ENCODE data around the gene GOLGA6L10. TPM values are rescaled to one million over a fixed set of nuclear protein-coding genes. Genes with fewer than 3 reads are reported as not detected.
"Not testable (repeated sequence)": the region's sequence is repeated elsewhere in the genome, so short reads cannot be mapped to it uniquely, and the experiment has no call there.

Gene GOLGA6L10
- total RNA-seq, 1 donor, result 1.4 TPM

- no peaks in the 10 kb centered on the region for H3K4me1 ChIP-seq (ENCODE audit: insufficient read depth, low read length)
- no peaks in the 10 kb centered on the region for H3K27me3 ChIP-seq (ENCODE audit: insufficient read depth, low read length)
- no peak overlapping the region for H3K4me3 ChIP-seq (ENCODE audit: low read length)
- H3K9me3 ChIP-seq (ENCODE audit: low read depth, low read length), result no peaks in the 10 kb centered on the region
These were observed 33.6 kb downstream of the GOLGA6L10 start for GRCh38 chr15:82315519-82316246.

GRCh38 chr15:82314769-82315518, 34.3 kb downstream of the GOLGA6L10 start:
- Histone ChIP-seq H3K27me3 (ENCODE audit: insufficient read depth, low read length) (no peaks in the 10 kb centered on the region), H3K9me3 (ENCODE audit: low read depth, low read length) (no peaks in the 10 kb centered on the region)

GRCh38 chr15:82313951-82314768, 35.1 kb downstream of the GOLGA6L10 start:
- H3K4me3 ChIP-seq (ENCODE audit: low read length); H3K4me1 ChIP-seq (ENCODE audit: insufficient read depth, low read length); H3K27me3 ChIP-seq (ENCODE audit: insufficient read depth, low read length); H3K9me3 ChIP-seq (ENCODE audit: low read depth, low read length): not testable (repeated sequence)

More at GRCh38 chr15:82314769-82315518, 34.3 kb downstream of the GOLGA6L10 start:
- Histone ChIP-seq H3K4me3 (ENCODE audit: low read length) (no peak overlapping the region), H3K4me1 (ENCODE audit: insufficient read depth, low read length) (no peaks in the 10 kb centered on the region)

- Histone ChIP-seq H3K9me3 (ENCODE audit: low read depth, low read length) (no peaks in the 10 kb centered on the region), H3K4me3 (ENCODE audit: low read length) (no peak overlapping the region), H3K4me1 (ENCODE audit: insufficient read depth, low read length) (no peaks in the 10 kb centered on the region), H3K27me3 (ENCODE audit: insufficient read depth, low read length) (no peaks in the 10 kb centered on the region)
These were observed 35.8 kb downstream of the GOLGA6L10 start for GRCh38 chr15:82313446-82313845.

GRCh38 chr15:82312586-82313349, 36.5 kb downstream of the GOLGA6L10 start:
- no peaks in the 10 kb centered on the region for H3K9me3 ChIP-seq (ENCODE audit: low read depth, low read length)
- no peak overlapping the region for H3K4me3 ChIP-seq (ENCODE audit: low read length)
- no peaks in the 10 kb centered on the region for H3K27me3 ChIP-seq (ENCODE audit: insufficient read depth, low read length)
- H3K4me1 ChIP-seq (ENCODE audit: insufficient read depth, low read length), result no peaks in the 10 kb centered on the region

GRCh38 chr15:82311321-82311720, 38.0 kb downstream of the GOLGA6L10 start:
- H3K27me3 ChIP-seq (ENCODE audit: insufficient read depth, low read length); H3K4me3 ChIP-seq (ENCODE audit: low read length); H3K9me3 ChIP-seq (ENCODE audit: low read depth, low read length); H3K4me1 ChIP-seq (ENCODE audit: insufficient read depth, low read length): not testable (repeated sequence)

- Histone ChIP-seq H3K4me1 (ENCODE audit: insufficient read depth, low read length) (no peaks in the 10 kb centered on the region), H3K27me3 (ENCODE audit: insufficient read depth, low read length) (no peaks in the 10 kb centered on the region), H3K4me3 (ENCODE audit: low read length) (no peak overlapping the region), H3K9me3 (ENCODE audit: low read depth, low read length) (no peaks in the 10 kb centered on the region)
These were observed 39.5 kb downstream of the GOLGA6L10 start for GRCh38 chr15:82309802-82310201.

GRCh38 chr15:82307714-82308081, 41.6 kb downstream of the GOLGA6L10 start:
- Histone ChIP-seq H3K4me3 (ENCODE audit: low read length) (no peak overlapping the region), H3K4me1 (ENCODE audit: insufficient read depth, low read length) (no peaks in the 10 kb centered on the region), H3K27me3 (ENCODE audit: insufficient read depth, low read length) (no peaks in the 10 kb centered on the region), H3K9me3 (ENCODE audit: low read depth, low read length) (no peaks in the 10 kb centered on the region)

GRCh38 chr15:82306791-82307713, 42.2 kb downstream of the GOLGA6L10 start:
- H3K9me3 ChIP-seq (ENCODE audit: low read depth, low read length), result no peaks in the 10 kb centered on the region
- H3K27me3 ChIP-seq (ENCODE audit: insufficient read depth, low read length), result no peaks in the 10 kb centered on the region
- no peaks in the 10 kb centered on the region for H3K4me1 ChIP-seq (ENCODE audit: insufficient read depth, low read length)
- H3K4me3 ChIP-seq (ENCODE audit: low read length), result no peak overlapping the region

GRCh38 chr15:82305621-82306048, 43.6 kb downstream of the GOLGA6L10 start:
- no peaks in the 10 kb centered on the region for H3K4me1 ChIP-seq (ENCODE audit: insufficient read depth, low read length)
- no peaks in the 10 kb centered on the region for H3K27me3 ChIP-seq (ENCODE audit: insufficient read depth, low read length)
- H3K9me3 ChIP-seq (ENCODE audit: low read depth, low read length), result no peaks in the 10 kb centered on the region
- no peak overlapping the region for H3K4me3 ChIP-seq (ENCODE audit: low read length)

GRCh38 chr15:82304778-82305090, 44.5 kb downstream of the GOLGA6L10 start:
- H3K9me3 ChIP-seq (ENCODE audit: low read depth, low read length), result no peaks in the 10 kb centered on the region
- H3K4me3 ChIP-seq (ENCODE audit: low read length), result no peak overlapping the region
- H3K4me1 ChIP-seq (ENCODE audit: insufficient read depth, low read length), result no peaks in the 10 kb centered on the region
- H3K27me3 ChIP-seq (ENCODE audit: insufficient read depth, low read length), result no peaks in the 10 kb centered on the region

- Histone ChIP-seq H3K27me3 (ENCODE audit: insufficient read depth, low read length) (no peaks in the 10 kb centered on the region), H3K4me3 (ENCODE audit: low read length) (no peak overlapping the region), H3K4me1 (ENCODE audit: insufficient read depth, low read length) (no peaks in the 10 kb centered on the region), H3K9me3 (ENCODE audit: low read depth, low read length) (no peaks in the 10 kb centered on the region)
These were observed 45.1 kb downstream of the GOLGA6L10 start for GRCh38 chr15:82303956-82304777.

- H3K27me3 ChIP-seq (ENCODE audit: insufficient read depth, low read length), result no peaks in the 10 kb centered on the region
- peaks cover 9% of the 10 kb centered on the region for H3K4me1 ChIP-seq (ENCODE audit: insufficient read depth, low read length)
- H3K9me3 ChIP-seq (ENCODE audit: low read depth, low read length), result no peaks in the 10 kb centered on the region
- H3K4me3 ChIP-seq (ENCODE audit: low read length), result no peak overlapping the region
These were observed 47.8 kb downstream of the GOLGA6L10 start for GRCh38 chr15:82301296-82302016.
